ENCODE results near the gene ICAM1. TPM values are rescaled to one million over a fixed set of nuclear protein-coding genes. Genes with fewer than 3 reads are reported as not detected.
"Not testable (repeated sequence)": the region's sequence is repeated elsewhere in the genome, so short reads cannot be mapped to it uniquely, and the experiment has no call there.

The ICAM1 gene
- total and polyA plus RNA-seq, 8 donors: 2.3 to 15.6 (median 8.7) TPM

GRCh38 chr19:10278935-10279334 lies 8.0 kb downstream of the ICAM1 start:
- intact Hi-C loops (cut with DNase I; ENCODE audit: low total_unique reads): no loop called here
- peaks cover 0 to 14% (median 0%) of the 10 kb centered on the region in 3 donors for H3K27me3 ChIP-seq
- TF ChIP-seq POLR2AphosphoS5 (IDR thresholded peaks at IDR 0.05) (no peak), POLR2A (IDR thresholded peaks at IDR 0.05) (no peak), CTCF (IDR thresholded peaks at IDR 0.05) (no peak), EP300 (IDR thresholded peaks at IDR 0.05) (no peak)
- 83 to 100% (median 94%) methylated on average over 1 of the region's 1 CpG for WGBS, 5 donors
- no peak for DNase-seq
- no peak overlapping the region for H3K27ac ChIP-seq
- H3K4me1 ChIP-seq: peaks cover 0 to 7% (median 3%) of the 10 kb centered on the region in 4 donors
- peaks cover 11 to 97% (median 52%) of the 10 kb centered on the region in 4 donors for H3K36me3 ChIP-seq
- H3K9me3 ChIP-seq: no peaks in the 10 kb centered on the region
- no peak overlapping the region for H3K4me3 ChIP-seq

- no peak for DNase-seq
- Histone ChIP-seq H3K27me3 (peaks cover 0 to 24% (median 0%) of the 10 kb centered on the region in 3 donors), H3K9me3 (no peaks in the 10 kb centered on the region), H3K36me3 (peaks cover 18 to 98% (median 56%) of the 10 kb centered on the region in 4 donors), H3K4me1 (peaks cover 0 to 6% (median under 1%) of the 10 kb centered on the region in 4 donors), H3K4me3 (no peak overlapping the region), H3K27ac (no peak overlapping the region)
- no peak for TF ChIP-seq POLR2AphosphoS5 (IDR thresholded peaks at IDR 0.05)
- TF ChIP-seq POLR2A (IDR thresholded peaks at IDR 0.05): no peak
- TF ChIP-seq EP300 (IDR thresholded peaks at IDR 0.05): no peak
- TF ChIP-seq CTCF (IDR thresholded peaks at IDR 0.05): no peak
- intact Hi-C loops (cut with DNase I; ENCODE audit: low total_unique reads): no loop called here
- 75 to 87% (median 81%) methylated on average over 5 of the region's 5 CpGs for WGBS, 5 donors
These were observed 9.0 kb downstream of the ICAM1 start for GRCh38 chr19:10279737-10280442.

GRCh38 chr19:10282043-10282442 lies 11.1 kb downstream of the ICAM1 start:
- intact Hi-C loops (cut with DNase I; ENCODE audit: low total_unique reads); H3K9me3 ChIP-seq; H3K4me3 ChIP-seq; H3K27ac ChIP-seq; DNase-seq: not testable (repeated sequence)
- Histone ChIP-seq H3K27me3 (peaks cover 0 to 37% (median 3%) of the 10 kb centered on the region in 3 donors), H3K4me1 (peaks cover 3 to 19% (median 10%) of the 10 kb centered on the region in 4 donors), H3K36me3 (peaks cover 18 to 89% (median 57%) of the 10 kb centered on the region in 4 donors)
- WGBS, 5 donors: 90 to 97% (median 94%) methylated on average over 5 of the region's 5 CpGs

- intact Hi-C loops (cut with DNase I; ENCODE audit: low total_unique reads): no loop called here
- WGBS, 5 donors: 51 to 64% (median 53%) methylated on average over 19 to 23 of the region's 23 CpGs
- Histone ChIP-seq H3K27ac (no peak overlapping the region), H3K4me1 (peaks cover 13 to 33% (median 24%) of the 10 kb centered on the region in 4 donors), H3K27me3 (peaks cover 7 to 51% (median 18%) of the 10 kb centered on the region in 3 donors), H3K36me3 (peaks cover 11 to 75% (median 47%) of the 10 kb centered on the region in 4 donors), H3K4me3 (no peak overlapping the region), H3K9me3 (no peaks in the 10 kb centered on the region)
- TF ChIP-seq POLR2AphosphoS5 (IDR thresholded peaks at IDR 0.05) (no peak), EP300 (IDR thresholded peaks at IDR 0.05) (no peak), CTCF (IDR thresholded peaks at IDR 0.05) (no peak), POLR2A (IDR thresholded peaks at IDR 0.05) (no peak)
- DNase-seq: no peak
These were observed 12.6 kb downstream of the ICAM1 start for GRCh38 chr19:10283301-10284064.
